Skin epidermis (tissue), 12 donors: ENCODE data around the gene AANAT.

Source experiments
- H3K27ac ChIP-seq, 21 experiments: fragments of 200-600 bp; sonication (generic) in 11 of 21; one replicate each; pipeline ENCODE4 v1.5.0; 2020; ENCODE audit warnings: mild to moderate bottlenecking in 3 of 21, inconsistent platforms in 2 of 21, moderate library complexity in 2 of 21
- H3K4me3 ChIP-seq, 7 experiments: fragments of 200-600 bp; sonication (generic) in 2 of 7; one replicate each; pipeline ENCODE4 v1.5.0; 2020; ENCODE audit warnings: inconsistent platforms in 2 of 7, mild to moderate bottlenecking in 2 of 7, moderate library complexity in 1 of 7

AANAT gene

DNA sequence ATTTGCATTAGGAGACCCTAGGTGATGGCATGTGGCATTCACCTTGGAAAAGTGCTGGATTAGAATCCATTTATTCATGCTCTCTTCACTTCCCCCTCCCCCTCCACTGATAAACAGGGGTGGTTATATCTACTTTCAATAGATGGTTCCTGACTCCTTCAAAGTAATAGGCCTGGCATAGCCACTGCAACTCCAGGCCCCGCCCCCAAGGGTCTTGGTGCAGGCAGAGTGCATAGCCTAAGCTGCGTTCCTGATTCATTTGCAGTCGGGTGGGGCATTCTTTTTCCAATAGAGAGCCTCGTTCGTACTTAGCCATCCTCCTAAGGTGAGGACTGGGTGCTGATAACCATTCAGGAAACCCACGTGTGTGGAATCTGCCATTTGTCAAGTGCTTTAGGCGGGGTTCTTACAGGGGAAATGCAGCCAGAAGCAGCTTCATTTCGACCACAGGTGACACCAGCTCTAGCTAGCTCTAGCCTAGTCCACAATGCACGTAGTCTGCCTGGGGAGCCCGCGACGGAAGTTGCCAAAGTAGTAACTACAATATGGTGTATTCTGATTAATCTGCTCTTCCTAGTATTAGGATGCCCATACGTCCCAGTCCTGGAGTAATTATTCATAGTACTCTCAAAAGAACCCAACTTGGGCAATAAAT, 25.6 kb upstream of the AANAT start:
- H3K4me3 ChIP-seq = no peak overlapping the region
- H3K27ac ChIP-seq = no peak overlapping the region

DNA sequence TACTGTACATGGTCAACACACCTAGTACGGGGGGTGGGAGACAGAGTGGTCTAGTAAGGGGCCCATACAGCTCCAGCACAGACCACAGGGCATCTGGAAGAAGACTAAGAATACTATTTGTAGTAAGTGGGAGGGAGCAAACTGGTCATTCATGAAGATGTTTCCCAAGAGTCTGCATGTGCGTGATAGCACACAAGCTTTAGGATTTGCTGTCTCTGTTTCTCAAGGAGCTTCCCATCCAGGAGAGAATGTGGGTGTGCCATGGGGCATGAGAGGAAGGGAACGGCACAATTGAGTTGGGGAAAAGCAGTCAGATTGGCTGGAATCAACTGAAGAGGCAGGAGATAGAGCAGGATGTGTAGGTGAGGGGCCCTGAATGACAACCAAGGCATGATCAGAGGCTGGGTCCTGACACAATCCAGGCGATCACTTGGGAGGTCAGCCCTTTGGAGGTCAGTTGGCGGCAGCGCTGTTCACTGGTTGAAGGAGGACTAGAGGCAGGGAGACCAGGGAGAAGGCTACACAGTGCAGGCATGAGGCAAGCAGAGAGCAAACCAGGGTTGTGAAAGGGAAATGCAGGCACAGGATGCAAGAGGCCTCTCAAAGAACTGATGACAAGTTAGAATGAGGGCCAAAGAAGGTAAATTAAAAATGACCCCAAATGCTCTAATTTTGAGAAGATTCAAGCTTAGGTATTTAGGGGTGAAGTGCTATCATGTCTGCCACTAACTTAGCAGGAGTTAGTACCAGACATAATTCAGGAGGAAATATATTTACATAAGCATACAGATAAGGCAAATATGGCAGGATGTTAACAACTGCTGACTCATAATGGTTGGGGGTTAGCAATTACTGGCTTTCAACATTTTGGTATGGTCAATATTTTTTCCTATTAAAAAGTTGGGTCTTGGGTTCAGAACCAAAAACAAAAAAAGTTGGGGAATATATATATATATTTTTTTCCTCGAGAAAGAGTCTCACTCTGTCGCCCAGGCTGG, 24.8 kb upstream of the AANAT start:
- H3K27ac ChIP-seq = no peak overlapping the region
- no peak overlapping the region for H3K4me3 ChIP-seq

DNA sequence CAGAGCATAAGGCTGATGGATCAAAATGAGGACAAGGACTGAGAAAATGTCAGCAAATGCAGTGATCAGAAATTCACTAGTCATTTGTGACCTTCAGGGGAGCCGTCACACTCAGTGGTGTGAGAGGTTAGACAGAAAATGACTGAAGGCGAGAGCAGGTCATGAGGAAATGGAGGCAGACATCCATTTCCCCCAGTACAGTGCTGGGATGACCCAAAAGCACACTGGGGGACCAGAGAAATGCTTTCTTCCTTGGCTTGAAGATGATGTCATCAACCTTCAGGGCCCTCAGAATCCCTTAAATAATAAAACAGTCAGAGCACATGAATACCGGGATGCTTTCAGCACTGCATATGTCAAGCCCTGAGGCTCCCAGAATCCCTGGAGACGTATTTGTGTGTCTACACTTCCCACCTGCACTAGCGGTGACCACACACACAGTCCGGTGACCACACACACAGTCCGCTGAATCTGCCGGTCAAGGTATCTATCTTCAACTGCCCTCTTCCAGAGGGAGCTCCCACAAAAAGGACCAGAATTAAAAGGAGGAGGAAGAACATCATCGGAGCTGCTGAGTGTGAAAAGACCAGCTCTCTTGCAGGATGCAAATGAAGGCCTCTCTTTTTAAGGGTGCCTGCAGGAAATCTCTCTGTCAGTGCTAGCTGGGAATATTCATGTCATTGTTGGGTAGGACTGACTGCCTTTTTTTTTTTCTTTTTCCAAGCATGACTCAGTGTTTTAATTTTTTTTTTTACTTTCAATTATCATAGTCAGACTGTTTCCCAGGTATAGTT, 22.7 kb upstream of the AANAT start:
- Histone ChIP-seq H3K27ac (no peak overlapping the region), H3K4me3 (no peak overlapping the region)

GRCh38 chr17:76445697-76446448, 21.5 kb upstream of the AANAT start:
- H3K27ac ChIP-seq = no peak overlapping the region

DNA sequence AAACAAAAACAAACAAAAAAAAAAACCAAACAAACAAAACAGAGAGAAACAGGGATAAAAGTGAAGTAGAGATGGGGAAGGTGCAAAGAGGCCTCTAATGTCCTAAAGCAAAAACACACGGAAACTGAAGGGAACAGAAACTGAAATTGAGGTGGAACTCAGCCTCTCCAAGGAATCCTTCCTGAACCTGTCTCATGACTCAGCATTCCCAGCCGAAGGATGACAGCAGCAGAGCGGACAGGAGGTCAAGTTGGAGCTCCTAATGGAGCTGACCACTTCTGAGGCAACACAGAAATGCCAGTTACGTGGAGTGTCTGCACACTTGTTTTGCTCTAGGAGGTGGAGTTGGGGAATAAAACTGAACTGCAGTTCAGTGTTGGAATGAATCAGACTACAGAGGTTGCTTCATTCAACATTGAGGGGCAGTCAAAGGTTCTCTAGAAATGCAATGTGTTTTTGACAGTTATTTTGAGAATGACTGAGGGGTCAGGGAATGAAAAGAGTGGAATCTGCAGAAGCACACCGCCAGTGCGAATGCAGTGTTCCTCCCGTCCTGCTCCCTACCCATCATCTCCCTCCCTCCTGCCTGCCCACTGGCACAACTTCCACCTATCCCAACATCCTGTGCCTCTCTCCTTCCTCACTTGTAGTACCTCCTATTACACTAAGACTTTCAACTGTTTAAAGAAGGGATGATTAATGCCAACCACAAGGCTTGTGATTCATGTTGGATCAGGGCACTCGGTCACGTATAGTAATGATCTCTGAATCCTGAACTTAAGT, 20.8 kb upstream of the AANAT start:
- Histone ChIP-seq H3K4me3 (no peak overlapping the region), H3K27ac (peak overlapping the region in 1 of 21 experiments; percentile 20)

More at GRCh38 chr17:76445697-76446448, 21.5 kb upstream of the AANAT start:
- H3K4me3 ChIP-seq = no peak overlapping the region

DNA sequence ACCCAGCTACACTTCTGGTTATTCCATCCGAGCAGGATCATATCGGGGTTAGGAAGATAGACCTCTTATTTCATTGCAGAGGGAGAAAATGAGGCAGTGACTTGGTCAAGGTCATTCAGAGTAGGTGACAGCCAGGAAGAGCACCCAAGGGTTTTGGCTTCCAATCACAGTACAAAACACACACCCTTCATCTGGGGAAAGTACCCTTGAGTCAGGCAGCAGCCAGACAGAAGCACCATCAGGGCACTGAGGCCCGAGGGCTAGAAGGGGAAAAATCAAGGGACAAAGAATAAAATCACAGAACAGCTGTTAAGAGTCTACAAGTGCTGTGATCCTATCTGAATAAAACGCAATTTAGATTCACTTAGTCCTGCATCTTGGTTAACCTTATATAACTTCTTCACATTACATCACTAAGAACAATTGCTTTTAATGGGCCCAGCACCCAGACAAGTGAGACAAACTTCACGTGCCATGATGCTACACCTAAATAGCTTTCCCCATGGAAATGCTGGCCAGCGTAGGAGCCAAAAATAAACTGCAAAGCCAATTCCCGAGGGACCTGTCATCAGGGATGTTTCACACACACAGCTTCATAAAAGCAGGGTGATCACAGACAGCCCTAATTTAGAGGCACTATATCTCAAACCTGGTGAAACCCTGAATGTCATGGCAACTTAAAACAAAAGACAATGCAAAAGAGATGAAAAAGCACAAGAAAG, 19.3 kb upstream of the AANAT start:
- Histone ChIP-seq H3K4me3 (no peak overlapping the region), H3K27ac (no peak overlapping the region)

- no peak overlapping the region for H3K4me3 ChIP-seq
- no peak overlapping the region for H3K27ac ChIP-seq
Observed at GRCh38 chr17:76449126-76449525, 18.3 kb upstream of the AANAT start.

GRCh38 chr17:76451506-76451905, 15.9 kb upstream of the AANAT start:
- Histone ChIP-seq H3K4me3 (no peak overlapping the region), H3K27ac (peak overlapping the region in 1 of 21 experiments; percentile 87)

DNA sequence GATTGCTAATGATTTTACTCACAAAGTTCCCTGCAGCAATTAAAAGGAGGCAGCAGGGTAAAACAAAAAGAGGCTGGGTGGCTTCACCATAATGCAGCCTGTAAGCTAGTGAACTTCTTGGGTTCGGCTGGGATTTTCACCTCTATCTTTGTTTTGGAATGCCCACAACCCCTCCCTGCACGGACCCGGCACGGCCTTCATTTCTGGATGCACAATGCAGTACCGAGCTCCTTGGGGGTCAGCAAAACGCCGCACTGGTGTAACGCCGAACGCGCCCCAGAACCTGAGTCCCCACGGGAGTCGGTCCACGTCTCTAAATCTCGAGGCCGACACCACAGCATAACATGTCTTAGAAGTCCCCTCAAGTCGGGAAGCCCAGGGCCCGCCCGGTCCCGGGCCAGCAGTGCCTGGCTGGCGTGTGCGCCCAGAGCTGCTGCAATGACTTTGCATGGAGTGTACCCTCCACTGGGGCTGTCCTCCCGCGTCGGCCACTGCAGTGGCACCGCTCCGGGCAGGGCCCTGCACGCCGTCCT, 15.2 kb upstream of the AANAT start:
- Histone ChIP-seq H3K4me3 (peak overlapping the region; percentile 77 to 99 (median 84)), H3K27ac (peak overlapping the region in 18 of 21 experiments; percentile 48 to 87 (median 80))

DNA sequence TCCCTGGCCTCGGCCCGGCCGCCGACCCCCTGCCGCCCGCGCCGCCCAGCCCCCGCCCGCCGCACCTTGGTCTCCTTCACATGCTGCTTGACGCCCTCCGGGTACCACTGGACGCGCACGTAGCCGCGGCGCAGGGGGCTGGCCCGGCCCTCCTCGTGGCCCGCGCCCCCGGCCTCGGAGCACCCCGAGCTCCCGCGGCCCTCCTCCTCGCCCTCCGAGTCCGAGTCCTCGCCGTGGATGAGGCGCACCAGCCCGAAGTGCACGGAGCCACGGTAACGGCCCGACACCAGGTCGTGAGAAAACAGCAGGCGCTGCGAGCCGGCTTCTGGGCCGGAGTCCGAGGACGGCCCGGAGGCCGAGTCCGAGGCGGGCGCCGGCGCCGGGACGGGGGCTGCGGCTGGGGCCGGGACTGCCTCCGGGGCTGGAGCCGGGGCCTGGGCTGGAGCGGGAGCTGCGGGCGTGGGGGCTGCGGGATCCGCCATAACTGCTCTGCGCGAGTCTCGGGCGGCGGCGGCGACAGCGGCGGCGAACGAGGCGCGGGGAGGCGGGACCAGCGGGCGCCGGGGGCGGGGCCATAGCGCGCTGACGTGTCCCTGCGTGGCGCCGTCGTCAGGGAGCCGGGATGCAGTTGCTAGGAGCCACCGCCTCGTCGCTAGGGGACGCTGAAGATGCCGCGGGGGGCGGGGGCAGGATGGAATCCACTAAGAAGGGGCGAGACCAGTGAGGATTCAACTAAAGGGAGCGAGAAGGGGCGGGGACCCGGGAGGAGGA, 14.6 kb upstream of the AANAT start, which contains the start of gene UBE2O:
Gene UBE2O (minus strand): TSS at position 493 of the 771 bp plus-strand sequence. CDS start 11 bp downstream, at position 482.
- Histone ChIP-seq H3K27ac (peak within 1 kb of the TSS; percentile 36 to 87 (median 79)), H3K4me3 (peak within 1 kb of the TSS; percentile 77 to 99 (median 84))

- peak overlapping the region in 3 of 7 experiments; percentile 77 to 99 (median 96) for H3K4me3 ChIP-seq
- peak overlapping the region in 1 of 21 experiments; percentile 84 for H3K27ac ChIP-seq
Observed at GRCh38 chr17:76453431-76453743, 14.0 kb upstream of the AANAT start.

- Histone ChIP-seq H3K27ac (peak overlapping the region in 2 of 21 experiments; percentile 1 to 8), H3K4me3 (no peak overlapping the region)
Observed at GRCh38 chr17:76458580-76459490, 8.6 kb upstream of the AANAT start.

DNA sequence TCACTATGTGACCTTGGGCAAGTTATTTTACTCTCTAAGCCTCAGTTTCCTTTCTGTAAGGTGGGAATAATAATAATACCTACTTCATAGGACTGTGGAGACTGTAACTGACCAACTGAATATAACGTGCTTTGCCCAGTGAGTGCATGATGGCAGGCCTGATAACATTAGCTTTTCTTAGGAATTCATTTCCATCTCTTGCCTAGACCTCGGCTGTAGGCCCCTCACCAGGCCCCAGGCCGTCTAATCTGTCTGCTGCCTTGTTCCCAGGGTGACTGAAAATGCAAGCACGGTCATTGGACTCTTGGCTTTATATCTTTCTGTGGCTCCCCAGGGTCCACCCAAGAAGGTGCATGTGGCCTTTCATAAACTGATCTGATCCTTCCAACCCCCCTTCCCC, 7.7 kb upstream of the AANAT start:
- no peak overlapping the region for H3K27ac ChIP-seq
- H3K4me3 ChIP-seq = no peak overlapping the region

GRCh38 chr17:76461765-76462555, 5.4 kb upstream of the AANAT start:
- no peak overlapping the region for H3K27ac ChIP-seq
- H3K4me3 ChIP-seq = no peak overlapping the region
